Inflammatory macrophage (primary cell): ENCODE measurements around the gene ZDHHC11B.
A peak's percentile ranks its signal among the peaks of the same experiment; 100 is the strongest.
"Not testable (repeated sequence)": the region's sequence is repeated elsewhere in the genome, so short reads cannot be mapped to it uniquely, and the experiment has no call there.

Experiments
- DNase-seq, 2 donors: peaks; one replicate each; pipeline ENCODE4 v3.0.0-alpha.2; 2020 to 2022

The ZDHHC11B gene

GRCh38 chr5:714215-715118 lies 70.1 kb downstream of the ZDHHC11B start:
- DNase-seq, result not testable (repeated sequence)

- not testable (repeated sequence) for DNase-seq
These were observed 70.8 kb downstream of the ZDHHC11B start for GRCh38 chr5:713686-714085.

- not testable (repeated sequence) for DNase-seq
These were observed 75.5 kb downstream of the ZDHHC11B start for GRCh38 chr5:708848-709517.

GRCh38 chr5:708374-708773 lies 76.2 kb downstream of the ZDHHC11B start:
- not testable (repeated sequence) for DNase-seq

- not testable (repeated sequence) for DNase-seq
These were observed 78.4 kb downstream of the ZDHHC11B start for GRCh38 chr5:706127-706526.

- DNase-seq, result not testable (repeated sequence)
These were observed 87.5 kb downstream of the ZDHHC11B start for GRCh38 chr5:696753-697702.

GRCh38 chr5:696191-696590 lies 88.3 kb downstream of the ZDHHC11B start:
- not testable (repeated sequence) for DNase-seq

GRCh38 chr5:695475-695874 lies 89.1 kb downstream of the ZDHHC11B start:
- not testable (repeated sequence) for DNase-seq

GRCh38 chr5:694042-694431 lies 90.5 kb downstream of the ZDHHC11B start:
- DNase-seq, result not testable (repeated sequence)

- DNase-seq, result peak; percentile 38 to 70
These were observed 91.1 kb downstream of the ZDHHC11B start, which contains the start of gene TPPP for GRCh38 chr5:693271-694041. Gene TPPP, minus strand, starts transcription at chr5:693352. Its CDS starts 15,292 bp downstream, at chr5:678060.

GRCh38 chr5:692529-693041 lies 91.9 kb downstream of the ZDHHC11B start:
- not testable (repeated sequence) for DNase-seq

GRCh38 chr5:691817-692528 lies 92.6 kb downstream of the ZDHHC11B start:
- no peak for DNase-seq

GRCh38 chr5:691049-691448 lies 93.5 kb downstream of the ZDHHC11B start:
- not testable (repeated sequence) for DNase-seq

GRCh38 chr5:690293-690692 lies 94.2 kb downstream of the ZDHHC11B start:
- DNase-seq, result not testable (repeated sequence)

- not testable (repeated sequence) for DNase-seq
These were observed 96.0 kb downstream of the ZDHHC11B start for GRCh38 chr5:688348-689010.

- DNase-seq, result not testable (repeated sequence)
These were observed 97.6 kb downstream of the ZDHHC11B start for GRCh38 chr5:686936-687335.

- DNase-seq, result not testable (repeated sequence)
These were observed 98.4 kb downstream of the ZDHHC11B start for GRCh38 chr5:686172-686523.

GRCh38 chr5:685262-686171 lies 99.0 kb downstream of the ZDHHC11B start:
- no peak for DNase-seq

GRCh38 chr5:684751-685216 lies 99.7 kb downstream of the ZDHHC11B start:
- no peak for DNase-seq
